ENCODE data around the gene GBE1. TPM values are rescaled to one million over a fixed set of nuclear protein-coding genes. Genes with fewer than 3 reads are reported as not detected.

Gene GBE1
- total and polyA plus RNA-seq, 9 of the 15 experiments (the other 6 are each of a cell fraction or from before 2014, with no cell fraction given), result 7.9 to 25.6 (median 13.1) TPM

DNA sequence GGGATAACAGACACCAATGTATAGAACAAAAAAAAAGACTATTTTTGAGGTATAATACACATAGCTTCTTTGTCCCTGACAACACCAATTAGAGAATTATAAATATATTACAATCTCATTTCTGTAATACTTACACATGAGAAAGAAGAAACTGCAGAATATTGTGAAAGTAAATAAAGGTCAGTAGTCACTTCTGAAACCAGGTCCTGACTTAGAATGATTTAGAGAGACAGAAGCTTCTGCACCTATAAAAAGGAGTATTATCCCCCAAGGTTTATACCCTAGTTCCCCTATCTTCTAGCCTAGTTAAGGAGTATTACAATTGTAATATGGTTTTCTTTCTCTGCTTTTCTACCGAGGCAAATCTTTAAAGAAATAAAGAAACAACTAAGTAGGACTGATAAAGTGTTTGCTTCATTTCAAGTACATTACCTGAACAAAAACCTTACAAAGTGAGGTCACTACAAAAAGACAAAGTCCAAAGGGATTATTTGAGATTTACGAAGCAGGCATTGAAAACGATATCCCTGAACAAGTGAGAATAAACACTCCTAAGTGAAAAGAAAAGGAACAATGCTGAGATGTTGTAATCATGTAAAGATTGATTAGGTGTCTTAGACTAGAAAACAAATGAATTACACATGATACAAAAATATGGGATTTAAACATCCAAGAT is 103.0 kb downstream of the GBE1 start:
- Histone ChIP-seq H3K27ac (ENCODE audit: extremely low read depth, low read depth, low read length) (no peak overlapping the region), H3K4me3 (no peak overlapping the region), H3K9ac (ENCODE audit: insufficient read depth in 1 of 2, low read depth in 2 of 2, low read length in 2 of 2) (no peak overlapping the region), H3K79me2 (ENCODE audit: control insufficient read depth, insufficient read depth, low read length) (no peaks in the 10 kb centered on the region), H3K9me1 (ENCODE audit: control insufficient read depth, insufficient read depth, low read length) (no peaks in the 10 kb centered on the region), H4K20me1 (replicated peaks; ENCODE audit: control insufficient read depth, insufficient read depth, low read length) (no peaks in the 10 kb centered on the region), H3K4me2 (ENCODE audit: insufficient read depth, low read length) (no peak overlapping the region), H3K36me3 (ENCODE audit: control insufficient read depth, insufficient read depth, low read length) (no peaks in the 10 kb centered on the region), H3K27me3 (ENCODE audit: control insufficient read depth in 2 of 2, insufficient read depth in 2 of 2, low read length in 2 of 2) (no peaks in the 10 kb centered on the region), H3K4me1 (replicated peaks in 1 of 2; ENCODE audit: control insufficient read depth in 2 of 2, insufficient read depth in 2 of 2, low read length in 2 of 2) (0 out of 5 replicates have a peak, but pooled peaks cover 0 to under 1% of the 10 kb centered on the region in 2 experiments), H3K9me3 (replicated peaks; ENCODE audit: control insufficient read depth, insufficient read depth, low read depth, low read length) (no peaks in the 10 kb centered on the region), H2AFZ (ENCODE audit: low read depth, low read length) (no peak overlapping the region)
- CTCF ChIA-PET (ENCODE audit: low intra/inter-chr PET ratio), result no interaction called here
- FAIRE-seq (no peak), ATAC-seq (no peak), DNase-seq (ENCODE audit: extremely low read depth in 1 of 4, low spot score in 3 of 4) (no peak)
- BruUV-seq (replicated peaks), result no TSS peak
- TF ChIP-seq ZMIZ1 (IDR thresholded peaks at IDR 0.05; ENCODE audit: low read depth in 2 of 2, low read length in 2 of 2) (no peak), ZNF778 (CRISPR knock-in tag; IDR thresholded peaks at IDR 0.05) (no peak), RHOXF2B (CRISPR knock-in tag; conservative IDR thresholded peaks at IDR 0.05) (no peak), NFIC (IDR thresholded peaks at IDR 0.05) (no peak), ESRRB (CRISPR knock-in tag; IDR thresholded peaks at IDR 0.05; ENCODE audit: borderline replicate concordance) (no peak), SP1 (CRISPR knock-in tag; IDR thresholded peaks at IDR 0.05) (no peak)
- in situ Hi-C loops (cut with MboI) (no loop called here), intact Hi-C loops (cut with micrococcal nuclease) (no loop called here)
- 24% methylated on average over 2 of the region's 3 CpGs for WGBS (ENCODE audit: insufficient coverage, low coverage, missing lambda C conversion rate)
- POLR2A ChIA-PET, result no interaction called here
